Measurements from ENCODE around the gene ZIC3. TPM values are rescaled to one million over a fixed set of nuclear protein-coding genes. Genes with fewer than 3 reads are reported as not detected.
A peak's percentile ranks its signal among the peaks of the same experiment; 100 is the strongest.
"Not testable (repeated sequence)": the region's sequence is repeated elsewhere in the genome, so short reads cannot be mapped to it uniquely, and the experiment has no call there.

Gene ZIC3
- not detected for total RNA-seq

DNA sequence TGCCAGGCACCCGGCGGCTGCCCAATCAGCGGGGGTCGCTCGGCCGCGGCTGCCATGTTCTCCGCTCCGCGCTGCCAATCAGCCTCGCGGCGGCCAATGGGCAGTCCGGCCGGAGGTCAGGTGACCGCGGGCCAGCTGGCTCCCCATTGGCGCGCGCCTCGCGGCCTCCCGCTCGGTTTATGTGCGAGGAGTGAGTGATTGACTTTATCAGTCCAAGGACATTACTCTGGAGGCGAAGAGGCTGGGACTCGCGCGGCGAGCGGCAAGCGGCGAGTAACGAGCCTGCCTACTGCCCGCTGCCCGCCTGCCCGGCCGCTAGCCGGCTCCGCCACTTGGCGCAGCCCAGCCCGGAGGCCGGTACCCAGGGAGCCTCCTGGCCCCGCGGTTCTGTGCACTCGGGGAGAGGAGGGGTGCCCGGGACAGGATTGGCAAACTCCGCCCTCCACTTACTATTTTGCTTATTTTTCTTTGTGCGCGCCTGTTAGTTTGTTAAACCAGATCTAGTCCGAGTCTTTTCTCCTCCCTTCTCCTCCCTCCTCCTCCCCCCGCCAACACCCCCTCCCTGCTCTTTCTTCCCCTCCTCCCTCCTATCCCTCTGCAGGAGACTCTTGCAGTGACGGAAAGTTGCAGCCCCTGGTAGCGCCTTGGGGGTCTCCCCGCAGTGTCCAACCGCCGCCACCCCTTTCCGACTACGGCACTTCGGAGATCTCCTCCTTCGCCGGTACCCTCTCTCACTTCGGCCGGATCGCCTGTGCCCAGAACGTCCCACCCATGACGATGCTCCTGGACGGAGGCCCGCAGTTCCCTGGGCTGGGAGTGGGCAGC is at the start of gene ZIC3:
TSS of gene ZIC3 (plus strand) at position 207 of the 825 bp plus-strand sequence. CDS start at position 772, 565 bp downstream.
- Mint-ChIP-seq H3K27me3 (ENCODE audit: low read depth) (peaks cover 49% of the 10 kb centered on the region), H3K36me3 (ENCODE audit: low read depth) (no peaks in the 10 kb centered on the region), H3K4me1 (ENCODE audit: low read depth) (peaks cover 13% of the 10 kb centered on the region), H3K27ac (peak within 1 kb of the TSS; percentile 13), H3K4me3 (peak within 1 kb of the TSS; percentile 52), H3K9me3 (no peaks in the 10 kb centered on the region)
- intact Hi-C loops (cut with micrococcal nuclease), result loop anchor here (2.0 kb wide), 1 partner anchor 139 kb away; no protein-coding TSS in a partner anchor
- peak; percentile 31 for DNase-seq
- CTCF ChIA-PET, result no interaction called here

GRCh38 chrX:137519459-137519858 is 46.5 kb upstream of the ZIC3 start:
- Mint-ChIP-seq H3K4me3 (no peak overlapping the region), H3K4me1 (ENCODE audit: low read depth) (no peaks in the 10 kb centered on the region), H3K9me3 (no peaks in the 10 kb centered on the region), H3K27ac (no peak overlapping the region), H3K36me3 (ENCODE audit: low read depth) (no peaks in the 10 kb centered on the region), H3K27me3 (ENCODE audit: low read depth) (no peaks in the 10 kb centered on the region)
- no peak for DNase-seq
- CTCF ChIA-PET, result no interaction called here
- intact Hi-C loops (cut with micrococcal nuclease), result no loop called here

DNA sequence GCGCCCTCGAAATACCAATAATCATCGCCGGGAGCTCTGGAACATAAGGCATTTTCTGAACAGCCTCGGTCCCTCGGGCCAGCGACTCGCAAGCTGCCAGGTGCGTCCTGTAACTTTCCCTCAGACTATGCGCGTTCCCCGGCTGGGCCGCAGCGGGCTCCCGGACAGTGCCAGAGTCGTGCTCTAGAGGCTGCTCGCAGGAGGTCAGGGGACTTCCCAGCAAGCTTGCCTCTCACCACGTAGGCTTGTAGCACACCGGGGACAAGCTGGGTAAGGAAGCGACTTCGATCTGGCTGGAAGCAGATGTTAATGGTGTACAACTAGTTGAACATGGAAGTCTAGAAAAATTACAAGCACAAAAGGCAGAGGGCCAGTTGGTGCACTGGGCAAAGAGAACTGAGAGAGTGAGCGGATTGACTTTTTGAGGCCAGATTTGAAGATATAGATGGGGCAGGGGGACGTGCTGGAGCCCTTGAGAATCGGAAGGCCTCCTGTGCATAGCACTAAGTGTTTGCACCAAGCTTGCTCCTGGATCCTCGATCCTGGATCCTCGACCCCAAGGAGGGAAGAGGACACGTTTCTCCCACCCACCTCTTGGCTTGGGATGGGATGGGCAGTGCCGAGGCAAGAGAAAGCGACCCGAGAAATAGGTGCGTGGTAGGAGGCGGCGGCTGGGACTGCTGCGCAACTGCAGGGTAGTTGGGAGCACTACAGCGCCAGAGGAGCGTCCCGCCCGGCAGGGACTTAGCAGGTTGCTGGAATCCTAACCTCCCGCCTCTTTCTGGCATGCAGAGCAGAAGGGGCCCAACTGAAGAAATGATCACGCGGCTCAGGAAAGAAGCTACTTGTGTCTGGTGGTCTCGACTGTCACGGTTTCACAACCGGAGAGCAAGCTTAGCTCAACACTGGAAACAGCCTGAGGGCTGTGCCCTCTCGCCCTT is 19.9 kb upstream of the ZIC3 start:
- Mint-ChIP-seq H3K4me3 (no peak overlapping the region), H3K27me3 (ENCODE audit: low read depth) (peaks cover 39% of the 10 kb centered on the region), H3K27ac (no peak overlapping the region), H3K9me3 (no peaks in the 10 kb centered on the region), H3K4me1 (ENCODE audit: low read depth) (peaks cover 8% of the 10 kb centered on the region), H3K36me3 (ENCODE audit: low read depth) (no peaks in the 10 kb centered on the region)
- DNase-seq, result no peak
- CTCF ChIA-PET, result no interaction called here
- intact Hi-C loops (cut with micrococcal nuclease), result loop anchor here (2.0 kb wide), 1 partner anchor 119 kb away; no protein-coding TSS in a partner anchor

DNA sequence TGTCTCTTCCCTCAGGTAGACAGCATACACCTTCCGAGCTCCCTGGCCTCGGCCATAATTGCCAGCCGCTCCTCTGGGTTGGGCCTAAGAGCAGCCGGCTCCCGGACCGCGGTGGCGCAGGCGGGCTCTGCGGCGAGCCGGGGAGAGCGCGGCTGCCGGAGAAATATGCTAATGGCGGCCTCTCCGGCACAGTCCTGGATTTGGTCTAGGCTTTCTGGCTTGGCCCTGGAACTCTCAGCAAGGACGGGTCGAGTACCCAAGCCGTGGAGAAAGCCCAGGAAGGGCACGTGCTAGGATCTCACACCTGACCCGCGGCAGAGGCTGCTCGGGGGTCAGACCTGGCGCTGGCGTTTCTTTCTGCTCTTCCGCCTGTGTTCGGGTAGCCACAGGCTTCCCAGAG is 18.6 kb upstream of the ZIC3 start:
- no peak overlapping the region for H3K27ac Mint-ChIP-seq
- no peak for DNase-seq
- CTCF ChIA-PET, result no interaction called here
- no peaks in the 10 kb centered on the region for H3K9me3 Mint-ChIP-seq
- peaks cover 11% of the 10 kb centered on the region for H3K4me1 Mint-ChIP-seq (ENCODE audit: low read depth)
- peaks cover 44% of the 10 kb centered on the region for H3K27me3 Mint-ChIP-seq (ENCODE audit: low read depth)
- no peak overlapping the region for H3K4me3 Mint-ChIP-seq
- intact Hi-C loops (cut with micrococcal nuclease), result loop anchor here (2.0 kb wide), 1 partner anchor 120 kb away; no protein-coding TSS in a partner anchor
- H3K36me3 Mint-ChIP-seq (ENCODE audit: low read depth), result no peaks in the 10 kb centered on the region

GRCh38 chrX:137548261-137548660 is 17.7 kb upstream of the ZIC3 start:
- DNase-seq, result no peak
- H3K27ac Mint-ChIP-seq, result no peak overlapping the region
- peaks cover 11% of the 10 kb centered on the region for H3K4me1 Mint-ChIP-seq (ENCODE audit: low read depth)
- H3K36me3 Mint-ChIP-seq (ENCODE audit: low read depth), result no peaks in the 10 kb centered on the region
- H3K9me3 Mint-ChIP-seq, result no peaks in the 10 kb centered on the region
- H3K27me3 Mint-ChIP-seq (ENCODE audit: low read depth), result peaks cover 44% of the 10 kb centered on the region
- no peak overlapping the region for H3K4me3 Mint-ChIP-seq
- intact Hi-C loops (cut with micrococcal nuclease), result no loop called here
- CTCF ChIA-PET, result no interaction called here

DNA sequence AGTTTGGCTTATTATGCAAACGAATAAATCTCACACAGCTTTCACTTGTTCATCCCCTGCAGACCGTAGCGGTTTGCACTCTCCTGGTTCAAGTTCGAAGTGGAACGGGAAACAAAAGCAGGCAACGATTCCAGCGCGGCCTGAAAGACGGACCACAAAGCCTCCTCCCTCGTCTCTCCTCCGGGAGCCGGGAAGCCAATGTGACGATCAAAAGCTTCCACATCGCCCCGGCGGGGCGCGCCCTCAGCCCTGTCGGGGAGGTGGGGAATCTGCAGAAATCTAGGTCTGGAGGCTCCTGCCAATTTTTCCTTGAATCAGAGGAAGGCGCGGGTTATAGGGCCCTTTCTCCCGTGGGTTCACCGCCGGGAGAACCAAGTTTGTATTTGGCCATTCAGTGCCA is 16.9 kb upstream of the ZIC3 start:
- no peak overlapping the region for H3K4me3 Mint-ChIP-seq
- H3K27me3 Mint-ChIP-seq (ENCODE audit: low read depth), result peaks cover 39% of the 10 kb centered on the region
- no peaks in the 10 kb centered on the region for H3K36me3 Mint-ChIP-seq (ENCODE audit: low read depth)
- intact Hi-C loops (cut with micrococcal nuclease), result no loop called here
- no peak for DNase-seq
- no peaks in the 10 kb centered on the region for H3K9me3 Mint-ChIP-seq
- H3K27ac Mint-ChIP-seq, result no peak overlapping the region
- H3K4me1 Mint-ChIP-seq (ENCODE audit: low read depth), result peaks cover 11% of the 10 kb centered on the region
- CTCF ChIA-PET, result no interaction called here

DNA sequence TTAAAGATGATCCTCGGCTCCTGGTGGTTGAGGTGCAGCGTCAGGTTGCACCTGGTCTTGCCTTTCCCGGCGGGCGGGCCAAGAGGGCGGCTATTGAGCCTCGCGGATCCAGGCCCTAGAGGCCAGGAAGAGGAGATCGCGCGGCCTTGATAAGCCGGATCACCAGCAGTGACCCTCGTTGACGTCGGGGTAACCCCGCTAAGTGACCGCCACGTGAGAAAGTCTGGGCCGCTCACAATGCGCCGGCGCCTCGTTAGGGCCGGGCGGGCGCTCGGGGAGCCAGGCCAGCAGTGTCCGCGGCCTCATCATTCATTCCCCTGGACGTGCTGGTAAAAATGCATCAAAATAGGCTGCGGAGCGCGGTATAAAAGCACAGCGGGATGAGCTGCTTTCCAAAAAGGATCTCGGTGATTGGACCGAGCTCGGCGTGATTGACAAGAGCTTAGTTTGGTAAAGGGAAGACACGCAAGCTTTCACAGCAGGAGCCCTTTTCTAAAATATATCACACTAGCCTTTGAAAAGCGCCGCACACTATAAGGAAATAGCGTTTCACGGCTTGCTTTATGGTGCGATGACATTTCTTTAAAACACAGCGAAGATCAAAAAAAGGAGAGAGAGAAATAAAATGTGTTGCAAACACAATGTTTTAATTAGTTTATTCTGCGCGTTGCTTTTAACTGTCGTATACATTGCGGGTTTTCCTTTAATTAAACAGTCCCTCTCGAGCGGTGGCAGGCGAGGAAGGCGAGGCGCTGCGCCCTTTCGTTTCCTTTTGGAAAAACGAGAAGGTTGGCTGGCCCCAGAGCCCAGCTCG is 15.9 kb upstream of the ZIC3 start:
- Mint-ChIP-seq H3K9me3 (no peaks in the 10 kb centered on the region), H3K27me3 (ENCODE audit: low read depth) (peaks cover 38% of the 10 kb centered on the region), H3K4me1 (ENCODE audit: low read depth) (peaks cover 11% of the 10 kb centered on the region), H3K27ac (no peak overlapping the region), H3K4me3 (peak overlapping the region; percentile 27), H3K36me3 (ENCODE audit: low read depth) (no peaks in the 10 kb centered on the region)
- no peak for DNase-seq
- intact Hi-C loops (cut with micrococcal nuclease), result loop anchor here (1.0 kb wide), 1 partner anchor 18 kb away; no protein-coding TSS in a partner anchor
- CTCF ChIA-PET, result interaction anchor here (0.7 kb wide), 1 partner anchor 118 kb away, joined by 3 read pairs; no protein-coding TSS in a partner anchor

DNA sequence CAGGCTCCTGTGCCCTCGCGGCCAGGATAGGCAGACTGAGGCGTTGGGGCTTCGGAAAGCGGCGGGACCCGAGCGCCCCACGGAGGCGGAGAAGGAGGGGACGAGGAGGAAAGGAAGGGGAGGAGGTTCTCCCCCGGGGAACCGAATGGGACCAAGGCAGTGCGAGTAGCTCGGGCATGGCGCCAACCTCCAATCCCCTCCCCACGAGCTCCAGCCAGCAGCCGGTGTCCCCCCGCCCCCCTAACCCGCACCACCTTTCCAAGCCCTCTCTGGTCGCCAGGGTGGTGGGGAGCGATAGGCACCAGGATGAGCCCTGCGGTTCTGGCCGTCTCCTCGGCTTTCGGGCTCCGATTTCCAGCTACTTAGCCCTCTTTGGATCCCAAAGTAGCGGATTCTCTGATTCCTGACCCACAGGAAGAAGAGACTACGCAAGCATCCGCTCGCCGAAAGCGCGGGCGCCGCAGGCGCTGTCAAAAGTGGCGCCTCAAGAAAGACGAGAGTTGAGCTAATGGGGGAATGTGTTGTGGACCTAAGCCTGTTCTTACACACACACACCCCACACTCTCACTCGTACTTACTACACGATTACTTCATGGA is 15.2 kb upstream of the ZIC3 start:
- H3K4me3 Mint-ChIP-seq, result peak overlapping the region; percentile 27
- DNase-seq, result no peak
- no peaks in the 10 kb centered on the region for H3K9me3 Mint-ChIP-seq
- peaks cover 34% of the 10 kb centered on the region for H3K27me3 Mint-ChIP-seq (ENCODE audit: low read depth)
- CTCF ChIA-PET, result interaction anchor here (0.7 kb wide), 1 partner anchor 118 kb away, joined by 3 read pairs; no protein-coding TSS in a partner anchor
- H3K27ac Mint-ChIP-seq, result no peak overlapping the region
- no peaks in the 10 kb centered on the region for H3K36me3 Mint-ChIP-seq (ENCODE audit: low read depth)
- intact Hi-C loops (cut with micrococcal nuclease), result loop anchor here (1.0 kb wide), 1 partner anchor 18 kb away; no protein-coding TSS in a partner anchor
- H3K4me1 Mint-ChIP-seq (ENCODE audit: low read depth), result peaks cover 11% of the 10 kb centered on the region

DNA sequence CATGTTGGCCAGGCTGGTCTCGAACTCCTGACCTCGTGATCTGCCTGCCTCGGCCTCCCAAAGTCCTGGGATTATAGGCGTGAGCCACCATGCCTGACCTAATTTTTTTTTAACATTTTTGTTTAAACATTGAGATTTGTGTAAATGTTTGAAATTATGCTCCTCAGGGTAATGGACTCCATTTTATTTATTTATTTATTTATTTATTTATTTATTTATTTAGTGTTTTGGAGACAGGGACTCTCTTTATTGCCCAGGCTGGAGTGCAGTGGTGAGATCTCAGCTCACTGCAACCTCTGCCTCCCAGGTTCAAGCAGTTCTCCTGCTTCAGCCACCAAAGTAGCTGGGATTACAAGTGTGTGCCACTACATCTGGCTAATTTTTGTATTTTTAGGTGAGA is 13.8 kb upstream of the ZIC3 start:
- H3K4me3 Mint-ChIP-seq; H3K27ac Mint-ChIP-seq; DNase-seq; CTCF ChIA-PET; intact Hi-C loops (cut with micrococcal nuclease); H3K9me3 Mint-ChIP-seq; H3K36me3 Mint-ChIP-seq (ENCODE audit: low read depth): not testable (repeated sequence)
- H3K4me1 Mint-ChIP-seq (ENCODE audit: low read depth), result peaks cover 11% of the 10 kb centered on the region
- peaks cover 25% of the 10 kb centered on the region for H3K27me3 Mint-ChIP-seq (ENCODE audit: low read depth)

GRCh38 chrX:137562096-137562495 is 3.8 kb upstream of the ZIC3 start:
- peaks cover 34% of the 10 kb centered on the region for H3K27me3 Mint-ChIP-seq (ENCODE audit: low read depth)
- intact Hi-C loops (cut with micrococcal nuclease), result no loop called here
- H3K9me3 Mint-ChIP-seq, result no peaks in the 10 kb centered on the region

More at GRCh38 chrX:137562096-137562495, 3.8 kb upstream of the ZIC3 start:
- H3K36me3 Mint-ChIP-seq (ENCODE audit: low read depth), result no peaks in the 10 kb centered on the region
- no peak overlapping the region for H3K4me3 Mint-ChIP-seq
- CTCF ChIA-PET, result no interaction called here
- H3K4me1 Mint-ChIP-seq (ENCODE audit: low read depth), result peaks cover 9% of the 10 kb centered on the region
- H3K27ac Mint-ChIP-seq, result no peak overlapping the region
- no peak for DNase-seq
